Left lobe of liver (tissue), 2 donors: ENCODE data around the gene YAP1. TPM values are rescaled to one million over a fixed set of nuclear protein-coding genes. Genes with fewer than 3 reads are reported as not detected.

Source experiments
- ATAC-seq: fragments of 200-7000 bp; cut with Tn5 transposase; one replicate; pipeline ENCODE4 v1.9.1; 2020; ENCODE audit warnings: mild to moderate bottlenecking, moderate library complexity
- DNase-seq: peaks from one replicate; pipeline ENCODE4 v3.0.0-alpha.2; 2020; ENCODE audit warnings: low spot score
- total RNA-seq: library from RNA; stranded (reverse); gene quantifications from one replicate; pipeline ENCODE4 v1.2.1, GENCODE V29; 2021
- donor health status: DM: no; HTN: no; CAD: no; lungs with moderate emphysema.
- donor health status: DM: no; HTN: yes; CAD: no.

YAP1 gene
- total RNA-seq, 1 donor from 2014 or later, result 18.2 TPM

- DNase-seq (no peak), ATAC-seq (no peak)
These were observed 86.1 kb downstream of the YAP1 start for GRCh38 chr11:102196351-102196750.

GRCh38 chr11:102196816-102197215 lies 86.6 kb downstream of the YAP1 start:
- no peak for ATAC-seq
- no peak for DNase-seq

DNA sequence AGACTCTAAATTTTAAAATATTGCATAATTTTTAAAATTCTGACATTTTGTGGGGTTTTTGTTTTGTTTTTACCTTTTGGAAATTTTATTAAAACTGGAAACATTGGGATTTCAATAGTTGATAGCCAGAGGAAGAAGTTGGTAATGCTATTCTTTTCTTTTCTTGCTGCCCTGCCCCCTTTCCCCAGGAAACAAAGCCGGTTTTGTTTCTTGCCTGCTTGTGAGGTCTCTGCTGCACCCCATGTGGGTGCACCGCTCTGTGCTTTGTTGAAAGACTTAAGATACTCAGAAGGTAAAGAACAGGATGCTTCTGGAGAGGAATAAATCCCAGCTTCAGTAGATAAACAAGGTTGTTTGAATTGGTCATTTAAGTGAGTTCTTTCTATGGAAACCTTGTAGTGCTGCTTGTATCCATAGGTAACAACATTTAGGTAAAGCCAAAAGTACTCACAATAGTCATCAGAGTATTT lies 87.5 kb downstream of the YAP1 start:
- no peak for DNase-seq
- ATAC-seq, result no peak

DNA sequence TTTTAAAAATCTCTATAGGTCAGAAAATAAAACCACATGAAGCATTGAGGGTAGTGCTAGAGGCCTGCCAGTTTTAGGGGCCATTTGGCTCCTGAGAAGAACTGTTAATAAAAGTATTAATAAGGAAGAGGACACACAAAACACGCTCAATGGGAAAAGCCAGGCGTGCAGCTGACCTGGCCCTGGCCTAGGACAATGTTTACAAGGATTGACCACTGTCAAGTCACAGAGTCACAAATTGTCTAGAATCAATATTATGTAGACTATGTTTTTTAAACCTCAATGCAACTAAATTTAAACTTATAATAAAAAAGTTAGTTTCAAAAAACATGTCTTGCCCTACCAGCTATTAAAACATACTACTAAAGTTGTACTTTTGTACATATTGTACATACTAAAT lies 89.4 kb downstream of the YAP1 start:
- ATAC-seq, result no peak
- DNase-seq, result no peak

- DNase-seq (peak; percentile 62), ATAC-seq (peak; percentile 78)
These were observed 90.1 kb downstream of the YAP1 start for GRCh38 chr11:102200325-102200724.

GRCh38 chr11:102201776-102202175 lies 91.5 kb downstream of the YAP1 start:
- DNase-seq (no peak), ATAC-seq (no peak)

DNA sequence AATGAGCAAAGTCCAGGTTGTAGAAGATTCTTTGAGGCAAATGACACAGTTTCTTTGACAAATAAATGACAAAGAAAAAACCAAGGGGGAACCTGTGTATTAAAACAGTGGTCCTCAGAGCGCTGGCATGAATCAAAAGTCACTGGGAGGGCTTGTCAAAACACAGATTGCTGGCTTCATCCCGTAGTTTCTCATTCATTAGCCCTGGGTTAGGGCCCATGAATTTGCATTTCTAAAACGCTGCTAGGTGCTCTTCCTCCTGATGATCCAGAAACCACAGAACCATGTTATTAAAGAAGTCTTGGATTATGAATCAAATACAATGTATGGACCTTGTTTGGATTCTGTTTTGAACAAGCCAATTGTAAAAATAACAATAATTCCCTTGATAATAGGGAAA lies 92.7 kb downstream of the YAP1 start:
- no peak for ATAC-seq
- DNase-seq, result no peak

DNA sequence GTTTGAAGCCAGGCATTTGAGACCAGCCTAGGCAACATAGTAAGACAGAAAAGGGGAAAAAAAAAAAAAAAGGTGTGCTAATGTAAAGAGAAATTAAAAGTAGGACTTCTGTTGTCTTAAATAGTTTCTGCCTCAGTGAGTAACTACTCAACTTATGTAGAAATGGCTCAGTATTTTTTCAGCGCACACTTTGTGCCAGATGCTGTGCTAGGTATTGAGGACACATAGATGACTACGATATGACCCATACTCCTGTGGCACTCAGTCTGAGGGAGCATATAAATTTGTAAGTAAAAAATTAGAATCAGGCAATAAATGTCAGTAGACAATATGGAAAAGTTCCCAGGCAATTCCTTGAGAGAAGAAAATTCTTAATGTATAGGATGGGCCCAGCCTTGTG lies 93.9 kb downstream of the YAP1 start:
- DNase-seq (no peak), ATAC-seq (no peak)

- ATAC-seq (no peak), DNase-seq (no peak)
These were observed 95.6 kb downstream of the YAP1 start for GRCh38 chr11:102205805-102206204.

DNA sequence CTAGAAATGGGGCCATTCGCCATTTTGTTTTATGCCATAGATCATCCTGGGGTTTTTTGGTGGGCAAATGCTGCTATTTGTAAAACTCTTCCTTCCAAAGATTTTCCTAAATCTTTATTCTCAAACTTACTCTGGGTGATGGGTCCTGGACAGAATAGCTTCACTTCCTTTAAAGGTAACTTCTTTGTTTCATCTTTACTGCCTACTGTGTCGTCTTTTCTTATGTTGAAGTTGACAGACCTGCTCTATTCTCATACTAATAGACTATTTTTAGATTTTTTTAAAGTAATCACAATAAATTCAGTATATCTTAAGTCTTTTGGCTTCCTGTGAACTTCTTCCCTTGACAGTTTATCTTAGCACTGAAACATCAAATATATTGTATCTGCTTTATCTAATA lies 98.6 kb downstream of the YAP1 start:
- ATAC-seq, result no peak
- DNase-seq, result no peak

DNA sequence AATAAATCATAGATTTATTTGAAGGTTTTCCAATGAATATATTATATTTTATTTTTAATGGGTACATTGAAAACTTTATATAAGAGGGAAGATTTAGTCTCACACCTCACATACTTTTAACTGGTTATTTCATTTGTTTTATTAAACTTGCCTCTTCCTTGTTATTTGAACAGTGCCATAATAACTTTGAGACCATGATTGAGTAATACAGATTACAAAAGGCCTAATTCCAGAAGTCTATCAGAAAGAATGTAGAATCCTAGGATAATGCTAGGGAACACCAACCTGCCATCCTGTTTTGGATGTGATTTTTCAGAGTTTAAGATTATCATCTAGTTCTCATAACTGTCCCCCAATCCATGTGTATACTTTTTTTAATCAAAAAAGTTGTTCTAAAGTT lies 104.4 kb downstream of the YAP1 start:
- ATAC-seq (peak; percentile 65), DNase-seq (no peak)

GRCh38 chr11:102216433-102217075 lies 106.3 kb downstream of the YAP1 start:
- ATAC-seq (no peak), DNase-seq (no peak)

GRCh38 chr11:102220728-102221467 lies 110.7 kb downstream of the YAP1 start:
- ATAC-seq, result no peak
- DNase-seq, result no peak

DNA sequence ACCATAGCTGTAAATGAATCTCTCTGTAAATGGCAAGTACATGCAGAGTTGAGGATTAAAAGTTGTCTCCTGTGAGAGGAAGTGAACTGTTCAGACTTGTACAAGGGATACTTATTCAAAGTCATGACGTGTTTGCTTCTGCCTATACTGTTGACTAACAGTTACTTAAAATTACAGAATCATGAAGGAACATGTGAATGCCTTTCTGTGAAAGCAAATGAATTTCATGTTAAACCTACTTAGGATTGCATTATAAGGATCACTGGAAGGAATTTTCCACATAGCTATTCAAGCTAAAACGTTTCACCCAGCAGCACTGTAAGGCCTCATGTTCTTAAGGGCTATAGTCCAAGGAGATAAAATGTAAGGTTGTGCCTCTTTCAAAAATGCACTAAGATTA lies 113.6 kb downstream of the YAP1 start:
- DNase-seq, result no peak
- ATAC-seq, result no peak

GRCh38 chr11:102225689-102226568 lies 115.7 kb downstream of the YAP1 start:
- DNase-seq, result no peak
- ATAC-seq, result no peak

DNA sequence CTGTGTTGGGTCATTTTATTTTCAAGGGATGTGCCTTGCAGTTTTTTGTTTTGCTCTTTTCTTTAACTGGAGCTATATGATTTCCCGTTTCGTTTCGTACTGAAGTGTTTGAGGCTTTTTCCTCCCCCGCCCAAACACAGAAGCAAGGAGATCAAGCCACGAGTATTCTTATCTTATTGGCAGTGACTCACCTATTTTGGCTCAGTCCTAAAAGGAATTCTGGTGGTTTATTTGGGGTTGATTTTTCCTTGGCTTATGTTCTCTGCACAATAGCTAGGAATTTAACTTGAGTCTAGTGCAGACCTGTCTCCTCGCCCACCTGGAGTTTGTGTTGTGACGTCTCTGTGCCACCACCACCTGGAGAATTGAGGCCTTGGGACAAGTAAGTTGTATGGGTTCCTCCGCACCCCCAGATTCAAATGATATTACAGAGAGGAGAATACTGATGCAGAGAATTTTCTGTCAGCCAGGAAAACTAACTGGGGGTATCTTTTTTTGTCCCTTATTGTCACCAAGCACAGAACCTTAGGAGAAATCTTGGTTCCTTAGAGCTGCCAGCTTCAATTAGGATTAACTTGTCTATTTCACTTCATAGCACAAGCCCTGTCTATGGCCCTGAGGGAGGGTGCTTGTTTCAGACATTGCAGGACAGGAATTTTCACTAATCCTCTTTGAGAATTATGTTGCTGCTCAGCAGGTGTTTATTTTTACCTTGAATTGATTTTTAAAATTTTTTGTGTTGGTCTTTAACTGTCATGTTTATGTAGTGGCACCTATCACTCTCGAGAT lies 116.6 kb downstream of the YAP1 start:
- ATAC-seq, result no peak

DNA sequence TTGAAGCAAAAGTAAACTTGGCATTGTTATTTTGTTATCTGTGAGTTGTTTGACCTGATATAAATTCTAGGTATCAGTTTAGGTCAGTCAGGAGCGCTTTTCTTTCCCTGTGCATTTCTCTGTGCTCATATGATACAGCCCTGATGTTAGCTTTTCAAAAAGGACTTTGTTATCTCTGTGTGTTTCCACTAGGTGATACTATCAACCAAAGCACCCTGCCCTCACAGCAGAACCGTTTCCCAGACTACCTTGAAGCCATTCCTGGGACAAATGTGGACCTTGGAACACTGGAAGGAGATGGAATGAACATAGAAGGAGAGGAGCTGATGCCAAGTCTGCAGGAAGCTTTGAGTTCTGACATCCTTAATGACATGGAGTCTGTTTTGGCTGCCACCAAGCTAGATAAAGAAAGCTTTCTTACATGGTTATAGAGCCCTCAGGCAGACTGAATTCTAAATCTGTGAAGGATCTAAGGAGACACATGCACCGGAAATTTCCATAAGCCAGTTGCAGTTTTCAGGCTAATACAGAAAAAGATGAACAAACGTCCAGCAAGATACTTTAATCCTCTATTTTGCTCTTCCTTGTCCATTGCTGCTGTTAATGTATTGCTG lies 119.4 kb downstream of the YAP1 start:
- ATAC-seq (peak; percentile 24), DNase-seq (no peak)

More for the DNA sequence above, 116.6 kb downstream of the YAP1 start:
- no peak for DNase-seq

DNA sequence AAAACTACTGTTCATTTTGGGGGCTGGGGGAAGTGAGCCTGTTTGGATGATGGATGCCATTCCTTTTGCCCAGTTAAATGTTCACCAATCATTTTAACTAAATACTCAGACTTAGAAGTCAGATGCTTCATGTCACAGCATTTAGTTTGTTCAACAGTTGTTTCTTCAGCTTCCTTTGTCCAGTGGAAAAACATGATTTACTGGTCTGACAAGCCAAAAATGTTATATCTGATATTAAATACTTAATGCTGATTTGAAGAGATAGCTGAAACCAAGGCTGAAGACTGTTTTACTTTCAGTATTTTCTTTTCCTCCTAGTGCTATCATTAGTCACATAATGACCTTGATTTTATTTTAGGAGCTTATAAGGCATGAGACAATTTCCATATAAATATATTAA lies 119.9 kb downstream of the YAP1 start:
- DNase-seq (no peak), ATAC-seq (no peak)

DNA sequence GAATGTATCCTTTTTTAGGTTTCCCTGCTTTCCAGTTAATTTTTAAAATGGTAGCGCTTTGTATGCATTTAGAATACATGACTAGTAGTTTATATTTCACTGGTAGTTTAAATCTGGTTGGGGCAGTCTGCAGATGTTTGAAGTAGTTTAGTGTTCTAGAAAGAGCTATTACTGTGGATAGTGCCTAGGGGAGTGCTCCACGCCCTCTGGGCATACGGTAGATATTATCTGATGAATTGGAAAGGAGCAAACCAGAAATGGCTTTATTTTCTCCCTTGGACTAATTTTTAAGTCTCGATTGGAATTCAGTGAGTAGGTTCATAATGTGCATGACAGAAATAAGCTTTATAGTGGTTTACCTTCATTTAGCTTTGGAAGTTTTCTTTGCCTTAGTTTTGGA lies 120.7 kb downstream of the YAP1 start:
- DNase-seq (no peak), ATAC-seq (no peak)

- no peak for DNase-seq
- no peak for ATAC-seq
These were observed 124.7 kb downstream of the YAP1 start for GRCh38 chr11:102234779-102235439.
